Karpas-422 (cell line): ENCODE results near the gene DARS1. TPM values are rescaled to one million over a fixed set of nuclear protein-coding genes. Genes with fewer than 3 reads are reported as not detected.
A peak's percentile ranks its signal among the peaks of the same experiment; 100 is the strongest.
"Not testable (repeated sequence)": the region's sequence is repeated elsewhere in the genome, so short reads cannot be mapped to it uniquely, and the experiment has no call there.

ENCODE experiments used
- DNase-seq: peaks from one replicate; pipeline ENCODE4 v3.0.0-alpha.2; 2015
- H2AFZ ChIP-seq: fragments of 200-600 bp; sonication (generic); 2 replicates; pipeline ENCODE4 v1.6.1; 2014; ENCODE audit warnings: antibody characterized with exemption, low read length, mixed read lengths
- H3K27ac ChIP-seq: fragments of 200-600 bp; sonication (generic); 2 replicates; pipeline ENCODE4 v1.5.1; 2014; ENCODE audit warnings: mild to moderate bottlenecking, low read length, moderate library complexity
- H3K27me3 ChIP-seq: fragments of 200-600 bp; sonication (generic); 2 replicates; pipeline ENCODE4 v1.6.1; 2014; ENCODE audit warnings: low read length, mixed read lengths
- H3K36me3 ChIP-seq: fragments of 200-600 bp; sonication (generic); 2 replicates; pipeline ENCODE4 v1.6.1; 2014; ENCODE audit warnings: low read length, mixed read lengths; ENCODE audit not compliant: insufficient read depth
- H3K4me1 ChIP-seq: fragments of 200-600 bp; sonication (generic); 2 replicates; pipeline ENCODE4 v1.6.1; 2014; ENCODE audit warnings: mild to moderate bottlenecking, low read length, mixed read lengths
- H3K4me2 ChIP-seq: fragments of 200-600 bp; sonication (generic); 2 replicates; pipeline ENCODE4 v1.6.1; 2014; ENCODE audit warnings: low read length, low read depth, mild to moderate bottlenecking; ENCODE audit not compliant: poor library complexity, severe bottlenecking
- H3K4me3 ChIP-seq: fragments of 200-600 bp; sonication (generic); 2 replicates; pipeline ENCODE4 v1.5.1; 2014; ENCODE audit warnings: mild to moderate bottlenecking, antibody characterized with exemption, low read length, mixed read lengths
- H3K79me2 ChIP-seq: fragments of 200-600 bp; sonication (generic); 2 replicates; pipeline ENCODE4 v1.6.1; 2014; ENCODE audit warnings: mild to moderate bottlenecking, low read length, mixed read lengths
- H3K9ac ChIP-seq: fragments of 200-600 bp; sonication (generic); 2 replicates; pipeline ENCODE4 v1.6.0; 2014; ENCODE audit warnings: low read length
- H3K9me2 ChIP-seq: fragments of 200-600 bp; sonication (generic), shearing (Covaris generic); replicated peaks from 2 replicates; pipeline ENCODE4 v1.6.0; 2014; ENCODE audit warnings: mild to moderate bottlenecking, low read length, moderate library complexity; ENCODE audit not compliant: insufficient read depth
- H3K9me3 ChIP-seq: fragments of 300-700, 200-600 bp; sonication (generic); 2 replicates; pipeline ENCODE4 v1.6.1; 2014; ENCODE audit warnings: low read length, mixed read lengths
- H4K20me1 ChIP-seq: fragments of 200-600 bp; sonication (generic); 2 replicates; pipeline ENCODE4 v1.6.1; 2014; ENCODE audit warnings: mild to moderate bottlenecking, antibody characterized with exemption, low read length, low read depth; ENCODE audit not compliant: insufficient read depth
- total RNA-seq: library from RNA; depleted of rRNA; stranded (reverse); fragments of >200 nt; shearing (Covaris generic); gene quantifications from 2 replicates; pipeline ENCODE4 v1.2.3, GENCODE V29; 2014; ENCODE audit warnings: low replicate concordance

The DARS1 gene
- total RNA-seq, 1 experiment from 2014 or later = 185 TPM

DNA sequence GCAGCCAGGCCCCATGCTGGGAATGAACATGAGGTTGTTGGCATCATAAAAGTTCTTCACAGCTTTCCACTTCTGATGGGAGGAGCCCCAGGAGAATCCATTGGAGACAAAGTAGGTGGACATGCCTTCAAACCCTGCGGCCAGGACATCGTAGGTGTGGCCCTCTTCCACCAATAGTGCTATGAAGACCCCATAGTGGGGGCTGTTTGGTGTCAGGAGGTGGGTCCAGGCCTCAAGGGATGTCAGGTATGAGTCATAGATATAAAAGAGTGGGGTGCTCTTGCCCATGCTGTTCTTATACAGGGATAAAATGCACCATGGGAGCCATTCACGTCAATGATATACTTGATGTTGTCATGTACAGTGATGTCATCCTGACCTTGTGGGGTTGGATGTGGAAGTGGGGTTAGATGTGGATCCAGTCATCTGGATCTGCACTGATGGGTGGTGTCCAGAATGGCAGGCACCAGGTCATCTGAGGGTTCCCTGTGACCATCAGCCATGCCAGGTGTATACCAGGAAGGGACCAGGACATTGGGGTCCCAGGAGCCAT, 87.1 kb downstream of the DARS1 start:
- no peak overlapping the region for H3K4me2 ChIP-seq
- 0 out of 2 replicates have a peak, but pooled peaks cover 4% of the 10 kb centered on the region for H3K36me3 ChIP-seq
- H3K27ac ChIP-seq = no peak overlapping the region
- DNase-seq = no peak
- no peaks in the 10 kb centered on the region for H3K9me3 ChIP-seq
- peaks cover 35% of the 10 kb centered on the region for H3K4me1 ChIP-seq
- H2AFZ ChIP-seq = no peak overlapping the region
- no peaks in the 10 kb centered on the region for H3K79me2 ChIP-seq
- no peak overlapping the region for H3K9ac ChIP-seq
- no peaks in the 10 kb centered on the region for H3K27me3 ChIP-seq
- H4K20me1 ChIP-seq = no peaks in the 10 kb centered on the region
- H3K4me3 ChIP-seq = no peak overlapping the region
- no peaks in the 10 kb centered on the region for H3K9me2 ChIP-seq

DNA sequence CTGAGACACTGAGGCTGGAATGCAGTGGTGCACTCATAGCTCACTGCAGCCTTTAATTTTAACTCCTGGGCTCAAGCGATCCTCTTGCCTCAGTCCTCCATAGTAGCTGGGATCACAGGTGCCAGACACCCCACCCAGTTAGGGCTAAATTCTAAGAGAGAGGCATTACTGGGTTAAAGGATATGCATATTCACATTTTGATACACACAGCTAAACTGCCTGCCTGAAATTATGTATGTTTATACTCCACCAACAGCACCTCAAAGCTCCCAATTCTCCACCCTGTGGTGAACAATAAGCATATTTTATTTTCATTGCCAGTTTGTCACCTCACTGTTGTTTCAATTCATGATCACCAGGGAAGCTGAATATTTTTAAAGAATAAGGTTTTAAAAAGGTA, 90.5 kb downstream of the DARS1 start:
- H3K4me1 ChIP-seq = peaks cover 22% of the 10 kb centered on the region
- no peaks in the 10 kb centered on the region for H3K79me2 ChIP-seq
- no peak overlapping the region for H3K4me2 ChIP-seq
- DNase-seq = no peak
- no peak overlapping the region for H3K27ac ChIP-seq
- H3K9me3 ChIP-seq = no peaks in the 10 kb centered on the region
- H2AFZ ChIP-seq = no peak overlapping the region
- no peaks in the 10 kb centered on the region for H3K27me3 ChIP-seq
- no peak overlapping the region for H3K4me3 ChIP-seq
- no peak overlapping the region for H3K9ac ChIP-seq
- H4K20me1 ChIP-seq = no peaks in the 10 kb centered on the region
- H3K9me2 ChIP-seq = no peaks in the 10 kb centered on the region
- H3K36me3 ChIP-seq = no peaks in the 10 kb centered on the region

DNA sequence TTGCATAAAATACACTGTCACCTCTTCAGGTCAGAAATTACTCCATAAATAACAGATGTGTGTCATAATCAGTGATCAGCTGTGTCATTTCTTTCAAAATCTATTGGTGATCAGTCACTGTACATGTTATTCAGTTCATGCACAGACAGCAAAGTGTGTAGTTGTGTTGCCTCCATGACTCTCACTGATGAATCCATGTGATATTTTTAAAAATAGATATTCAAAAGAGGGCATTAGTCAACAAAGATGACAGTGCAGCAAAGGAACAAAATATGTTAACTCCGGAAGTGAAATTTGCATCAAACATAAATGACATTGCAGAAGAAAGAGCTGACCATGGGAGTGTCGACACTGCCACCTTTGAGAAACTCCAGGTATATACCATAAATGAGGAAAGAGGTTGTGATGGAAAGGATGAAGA, 92.0 kb downstream of the DARS1 start:
- Histone ChIP-seq H3K9ac (no peak overlapping the region), H3K27ac (no peak overlapping the region), H3K4me1 (peaks cover 15% of the 10 kb centered on the region), H3K36me3 (no peaks in the 10 kb centered on the region), H2AFZ (no peak overlapping the region), H3K27me3 (no peaks in the 10 kb centered on the region), H3K4me2 (no peak overlapping the region), H3K9me2 (no peaks in the 10 kb centered on the region), H3K4me3 (no peak overlapping the region), H4K20me1 (no peaks in the 10 kb centered on the region), H3K79me2 (no peaks in the 10 kb centered on the region), H3K9me3 (no peaks in the 10 kb centered on the region)
- peak; percentile 52 for DNase-seq

- Histone ChIP-seq H3K27me3 (no peaks in the 10 kb centered on the region), H3K4me3 (no peak overlapping the region), H3K36me3 (no peaks in the 10 kb centered on the region), H3K9ac (no peak overlapping the region), H3K4me1 (peaks cover 15% of the 10 kb centered on the region), H3K27ac (no peak overlapping the region), H3K79me2 (no peaks in the 10 kb centered on the region), H2AFZ (no peak overlapping the region), H3K9me3 (no peaks in the 10 kb centered on the region), H3K4me2 (no peak overlapping the region), H4K20me1 (no peaks in the 10 kb centered on the region), H3K9me2 (no peaks in the 10 kb centered on the region)
- DNase-seq = no peak
Observed at GRCh38 chr2:135890835-135891234, 94.6 kb downstream of the DARS1 start.

GRCh38 chr2:135890149-135890548, 95.3 kb downstream of the DARS1 start:
- Histone ChIP-seq H4K20me1 (no peaks in the 10 kb centered on the region), H2AFZ (no peak overlapping the region), H3K9me2 (no peaks in the 10 kb centered on the region), H3K4me1 (peaks cover 15% of the 10 kb centered on the region), H3K27me3 (no peaks in the 10 kb centered on the region), H3K27ac (no peak overlapping the region), H3K36me3 (no peaks in the 10 kb centered on the region), H3K4me2 (no peak overlapping the region), H3K9ac (no peak overlapping the region), H3K4me3 (no peak overlapping the region), H3K79me2 (no peaks in the 10 kb centered on the region), H3K9me3 (no peaks in the 10 kb centered on the region)
- DNase-seq = no peak

- H3K36me3 ChIP-seq, H3K27ac ChIP-seq, H3K9me3 ChIP-seq, H3K9ac ChIP-seq, H3K4me2 ChIP-seq, H3K79me2 ChIP-seq, DNase-seq, H3K27me3 ChIP-seq, H3K4me1 ChIP-seq, H3K9me2 ChIP-seq, H2AFZ ChIP-seq, H3K4me3 ChIP-seq, H4K20me1 ChIP-seq: not testable (repeated sequence)
Observed at GRCh38 chr2:135888587-135888986, 96.8 kb downstream of the DARS1 start.

- Histone ChIP-seq H3K4me3 (no peak overlapping the region), H2AFZ (no peak overlapping the region), H3K9me3 (no peaks in the 10 kb centered on the region), H3K36me3 (no peaks in the 10 kb centered on the region), H3K9me2 (no peaks in the 10 kb centered on the region), H3K4me1 (peaks cover 7% of the 10 kb centered on the region), H3K9ac (no peak overlapping the region), H3K27ac (no peak overlapping the region), H3K79me2 (no peaks in the 10 kb centered on the region), H3K4me2 (no peak overlapping the region), H3K27me3 (no peaks in the 10 kb centered on the region), H4K20me1 (no peaks in the 10 kb centered on the region)
- no peak for DNase-seq
Observed at GRCh38 chr2:135885709-135886108, 99.7 kb downstream of the DARS1 start.

GRCh38 chr2:135882415-135882814, 103.0 kb downstream of the DARS1 start:
- Histone ChIP-seq H3K4me2 (no peak overlapping the region), H3K27ac (no peak overlapping the region)
- no peak for DNase-seq

GRCh38 chr2:135876770-135877169, 108.7 kb downstream of the DARS1 start:
- not testable (repeated sequence) for H3K9me3 ChIP-seq, H3K9me2 ChIP-seq, H3K27me3 ChIP-seq, H4K20me1 ChIP-seq, H3K27ac ChIP-seq, DNase-seq
- Histone ChIP-seq H3K4me2 (peak overlapping the region; percentile 97), H3K9ac (peak overlapping the region; percentile 71), H3K4me3 (peak overlapping the region; percentile 91), H3K79me2 (peaks cover 43% of the 10 kb centered on the region), H2AFZ (peak overlapping the region; percentile 96), H3K4me1 (peaks cover 24% of the 10 kb centered on the region), H3K36me3 (peaks cover 24% of the 10 kb centered on the region)

More at GRCh38 chr2:135882415-135882814, 103.0 kb downstream of the DARS1 start:
- no peaks in the 10 kb centered on the region for H3K9me2 ChIP-seq
- H3K9ac ChIP-seq = no peak overlapping the region
- H3K36me3 ChIP-seq = no peaks in the 10 kb centered on the region
- H3K27me3 ChIP-seq = no peaks in the 10 kb centered on the region
- H3K4me3 ChIP-seq = no peak overlapping the region
- peaks cover 7% of the 10 kb centered on the region for H3K4me1 ChIP-seq
- H4K20me1 ChIP-seq = no peaks in the 10 kb centered on the region
- no peak overlapping the region for H2AFZ ChIP-seq
- H3K9me3 ChIP-seq = no peaks in the 10 kb centered on the region
- no peaks in the 10 kb centered on the region for H3K79me2 ChIP-seq
